Ovary (tissue), 9 donors: ENCODE measurements around the gene RYR2. TPM values are rescaled to one million over a fixed set of nuclear protein-coding genes. Genes with fewer than 3 reads are reported as not detected.

Source experiments
- DNase-seq, 5 donors: peaks; one replicate each; pipeline ENCODE4 v3.0.0-alpha.2; 2019 to 2020
- H3K27ac ChIP-seq, 2 donors: fragments of 200-600 bp; one replicate each; pipeline versions ENCODE4 v1.5.1 to v1.8.0; 2019 to 2022
- H3K27me3 ChIP-seq: fragments of 200-600 bp; one replicate; pipeline ENCODE4 v1.8.0; 2022
- H3K36me3 ChIP-seq: fragments of 200-600 bp; sonication (generic); one replicate; pipeline ENCODE4 v1.5.1; 2019
- H3K4me1 ChIP-seq: one replicate; pipeline ENCODE4 v1.8.1; 2013; ENCODE audit warnings: mild to moderate bottlenecking, moderate library complexity; ENCODE audit not compliant: insufficient read depth
- H3K4me3 ChIP-seq: fragments of 200-600 bp; sonication (generic); one replicate; pipeline ENCODE4 v1.5.1; 2017
- H3K9me3 ChIP-seq, 2 donors: fragments of 200-600 bp in 1 of 2; sonication (generic) in 1 of 2; one replicate each; pipeline versions ENCODE4 v1.5.1 to v1.8.1; 2013 to 2019; ENCODE audit warnings: mild to moderate bottlenecking in 1 of 2, moderate library complexity in 1 of 2
- EP300 ChIP-seq: sonication (generic); formaldehyde crosslinking; IDR thresholded peaks from one replicate; pipeline ENCODE4 v1.6.1; 2017; ENCODE audit warnings: antibody characterized with exemption
- POLR2A ChIP-seq: fragments of 450-650 bp; IDR thresholded peaks from one replicate; pipeline ENCODE4 v1.6.1; 2017; ENCODE audit warnings: antibody characterized with exemption, mild to moderate bottlenecking, moderate library complexity
- WGBS, 3 donors: extraction: QIAGEN DNeasy Blood & Tissue Kit in 1 of 3; methylation state at CpG; one replicate each; pipeline versions ENCODE4 v1.1.5 to v1.1.7; 2013 to 2017; 5-methylcytosine and 5-hydroxymethylcytosine counted together
- intact Hi-C, 4 donors: fragments of 100-400 bp; cut with DNase I; formaldehyde crosslinking; loops; one replicate each; pipeline versions ENCODE4 v1.11.0 to v1.15.1; 2022 to 2023
- polyA plus RNA-seq, 2 donors: library from polyadenylated mRNA; stranded (reverse); fragments of 200-250 nt in 1 of 2; fragments of 350-450 nt in 1 of 2; fragmentation: Illumina TruSeq in 1 of 2; extraction: RNeasy Lipid Tissue Mini Kit (QIAGEN cat#74804) in 1 of 2; gene quantifications; one replicate each; pipeline ENCODE4 v1.2.3, GENCODE V29; 2013 to 2014
- total RNA-seq, 7 donors: library from RNA; depleted of rRNA in 2 of 7; stranded (reverse); fragments of >200 nt in 2 of 7; fragmentation: NEBNext Ultra II Directional in 3 of 7; extraction: Animal tissue kit (Norgen Biotek cat#: 25700) in 3 of 7; gene quantifications; one replicate each; pipeline versions ENCODE4 v1.1.0 to v1.2.4, GENCODE V29; 2016 to 2023
- TF ChIP-seq, protein P1 (sequence below), 3 donors: fragments of 450-650 bp in 2 of 3; fragments of 200-600 bp in 1 of 3; IDR thresholded peaks; one replicate each; pipeline versions ENCODE4 v1.5.1 to v1.8.0; 2016 to 2022; ENCODE audit warnings: antibody characterized with exemption in 3 of 3, mild to moderate bottlenecking in 1 of 3
- donor health status: DM: no; HTN: no; CAD: no; lungs with moderate emphysema.
- donor health status: DM: no; HTN: no; CAD: no.
- donor health status: Bipolar disorder and iron deficiency.
- donor health status: DM: yes; HTN: yes; CAD: no.
- donor health status: DM: no; HTN: no; CAD: no.
- donor health status: DM: yes; HTN: yes; CAD: no.

RYR2 gene
- total and polyA plus RNA-seq, 9 donors = 3.0 to 13.8 (median 5.4) TPM

DNA sequence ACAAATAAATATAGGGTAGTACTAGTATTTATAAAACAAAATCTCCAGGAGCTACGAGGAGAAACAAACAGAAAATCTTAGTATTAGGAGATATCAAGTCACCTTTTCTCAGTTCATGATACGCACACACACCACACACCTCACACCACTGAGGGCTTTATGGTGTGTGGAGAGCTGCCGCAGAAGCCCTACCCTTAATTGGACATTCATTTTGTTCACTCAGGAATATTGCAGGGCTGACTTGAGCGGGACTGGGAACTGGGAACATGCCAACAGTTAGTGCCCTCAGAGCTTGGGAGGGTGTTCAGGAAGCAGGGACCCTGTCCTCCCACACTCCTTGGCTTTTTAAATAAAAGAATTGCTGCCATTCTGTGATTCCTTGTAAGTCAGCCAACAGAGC is 386.8 kb downstream of the RYR2 start:
- TF ChIP-seq EP300 = no peak
- no peak for TF ChIP-seq POLR2A
- TF ChIP-seq, protein P1, sequence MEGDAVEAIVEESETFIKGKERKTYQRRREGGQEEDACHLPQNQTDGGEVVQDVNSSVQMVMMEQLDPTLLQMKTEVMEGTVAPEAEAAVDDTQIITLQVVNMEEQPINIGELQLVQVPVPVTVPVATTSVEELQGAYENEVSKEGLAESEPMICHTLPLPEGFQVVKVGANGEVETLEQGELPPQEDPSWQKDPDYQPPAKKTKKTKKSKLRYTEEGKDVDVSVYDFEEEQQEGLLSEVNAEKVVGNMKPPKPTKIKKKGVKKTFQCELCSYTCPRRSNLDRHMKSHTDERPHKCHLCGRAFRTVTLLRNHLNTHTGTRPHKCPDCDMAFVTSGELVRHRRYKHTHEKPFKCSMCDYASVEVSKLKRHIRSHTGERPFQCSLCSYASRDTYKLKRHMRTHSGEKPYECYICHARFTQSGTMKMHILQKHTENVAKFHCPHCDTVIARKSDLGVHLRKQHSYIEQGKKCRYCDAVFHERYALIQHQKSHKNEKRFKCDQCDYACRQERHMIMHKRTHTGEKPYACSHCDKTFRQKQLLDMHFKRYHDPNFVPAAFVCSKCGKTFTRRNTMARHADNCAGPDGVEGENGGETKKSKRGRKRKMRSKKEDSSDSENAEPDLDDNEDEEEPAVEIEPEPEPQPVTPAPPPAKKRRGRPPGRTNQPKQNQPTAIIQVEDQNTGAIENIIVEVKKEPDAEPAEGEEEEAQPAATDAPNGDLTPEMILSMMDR (IDR thresholded peaks at IDR 0.05) = no peak

DNA sequence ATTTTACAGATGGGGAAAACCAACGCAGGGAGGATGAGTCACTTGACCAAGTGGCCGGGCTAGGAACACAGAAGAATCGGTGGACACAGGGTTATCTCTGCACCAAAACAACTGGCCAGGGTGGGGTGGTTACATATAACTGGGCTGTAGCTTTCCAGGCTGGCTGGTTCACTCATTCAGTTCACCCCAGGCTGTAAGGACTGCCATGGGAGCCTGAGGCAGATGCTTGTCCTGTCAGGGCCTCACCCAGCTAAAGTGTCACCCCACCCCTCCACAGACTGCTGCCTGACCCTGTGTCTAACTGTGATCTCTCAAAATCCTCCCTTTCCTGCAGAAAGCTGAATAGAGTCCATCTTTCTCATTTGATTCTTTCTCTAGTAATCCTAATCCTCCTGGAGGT is 387.3 kb downstream of the RYR2 start:
- WGBS, 3 donors = 57 to 78% (median 69%) methylated on average over 2 to 3 of the region's 3 CpGs
- Histone ChIP-seq H3K4me3 (no peak overlapping the region), H3K36me3 (no peaks in the 10 kb centered on the region), H3K9me3 (no peaks in the 10 kb centered on the region), H3K27me3 (no peaks in the 10 kb centered on the region), H3K4me1 (no peaks in the 10 kb centered on the region), H3K27ac (no peak overlapping the region)
- TF ChIP-seq POLR2A (no peak), EP300 (no peak)
- TF ChIP-seq, protein P1 (IDR thresholded peaks at IDR 0.05) = no peak
- intact Hi-C loops = no loop called here
- DNase-seq = no peak

More for the DNA sequence above, 386.8 kb downstream of the RYR2 start:
- H3K27me3 ChIP-seq = no peaks in the 10 kb centered on the region
- H3K4me1 ChIP-seq = no peaks in the 10 kb centered on the region
- intact Hi-C loops = no loop called here
- 86 to 90% (median 87%) methylated on average over 4 of the region's 4 CpGs for WGBS, 3 donors
- no peak overlapping the region for H3K27ac ChIP-seq
- no peaks in the 10 kb centered on the region for H3K36me3 ChIP-seq
- DNase-seq = no peak
- H3K9me3 ChIP-seq = no peaks in the 10 kb centered on the region
- no peak overlapping the region for H3K4me3 ChIP-seq

DNA sequence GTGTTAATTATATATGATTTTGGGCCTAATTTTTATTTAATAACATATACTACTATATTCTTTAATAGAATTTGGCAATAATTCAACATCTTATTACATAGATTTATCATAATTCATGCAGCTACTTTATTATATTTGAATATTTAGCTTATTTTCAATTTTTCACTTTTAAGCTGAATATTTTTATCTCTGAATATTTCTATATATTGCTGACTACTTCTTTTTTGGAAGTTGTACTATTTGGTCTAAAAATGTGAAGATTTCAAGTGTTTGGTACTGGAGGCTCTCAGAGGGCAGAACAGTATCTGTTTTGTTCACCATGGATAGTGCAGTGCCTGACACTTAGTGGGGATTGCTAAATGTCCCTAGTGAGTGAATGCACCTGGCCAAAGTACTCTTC is 389.5 kb downstream of the RYR2 start:
- intact Hi-C loops = no loop called here
- no peaks in the 10 kb centered on the region for H3K4me1 ChIP-seq
- DNase-seq = no peak
- H3K27ac ChIP-seq = no peak overlapping the region
- no peaks in the 10 kb centered on the region for H3K9me3 ChIP-seq
- no peaks in the 10 kb centered on the region for H3K27me3 ChIP-seq
- no peak overlapping the region for H3K4me3 ChIP-seq
- no peaks in the 10 kb centered on the region for H3K36me3 ChIP-seq
- TF ChIP-seq POLR2A = no peak
- no peak for TF ChIP-seq EP300
- TF ChIP-seq, protein P1 (IDR thresholded peaks at IDR 0.05) = no peak

DNA sequence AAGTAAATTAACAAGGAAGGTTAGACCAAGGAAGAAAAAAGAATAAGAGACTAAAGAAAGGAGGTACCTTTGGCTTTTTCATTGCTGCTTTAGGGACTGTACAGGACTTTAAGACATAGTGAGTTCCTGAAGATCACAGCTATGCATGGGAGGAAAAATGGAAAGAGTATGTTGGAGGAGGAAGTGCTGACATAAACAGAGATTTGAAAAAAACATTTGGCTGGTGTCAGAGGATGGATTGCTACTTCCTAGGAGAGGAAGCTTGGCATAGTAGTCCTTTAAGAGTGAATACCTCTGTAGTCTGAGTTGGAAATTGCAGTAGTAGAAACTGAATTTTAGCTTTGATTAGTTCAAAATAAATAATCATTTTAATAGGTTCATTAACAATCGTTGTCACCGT is 398.4 kb downstream of the RYR2 start:
- WGBS, 3 donors = 44 to 75% (median 67%) methylated on average over 2 of the region's 2 CpGs
- H3K36me3 ChIP-seq = no peaks in the 10 kb centered on the region
- H3K27me3 ChIP-seq = no peaks in the 10 kb centered on the region
- no peak overlapping the region for H3K4me3 ChIP-seq
- DNase-seq = no peak
- TF ChIP-seq EP300 (no peak), POLR2A (no peak)
- TF ChIP-seq, protein P1 (IDR thresholded peaks at IDR 0.05) = no peak
- H3K9me3 ChIP-seq = no peaks in the 10 kb centered on the region
- H3K4me1 ChIP-seq = no peaks in the 10 kb centered on the region
- no peak overlapping the region for H3K27ac ChIP-seq
- intact Hi-C loops = no loop called here
